Spleen (tissue), 11 donors: Measurements from ENCODE around the gene ADGRV1. TPM values are rescaled to one million over a fixed set of nuclear protein-coding genes. Genes with fewer than 3 reads are reported as not detected.

Experiments used
- DNase-seq: peaks from one replicate; pipeline ENCODE4 v3.0.0-alpha.2; 2020
- H3K27ac ChIP-seq, 8 donors: fragments of 200-600 bp; sonication (generic) in 7 of 8; 1 replicate in 4 of 8; 2 replicates in 4 of 8; pipeline versions ENCODE4 v1.5.0 to v1.8.0; 2016 to 2021; ENCODE audit warnings: inconsistent platforms in 4 of 8, mild to moderate bottlenecking in 4 of 8, moderate library complexity in 1 of 8
- H3K27me3 ChIP-seq, 7 donors: fragments of 200-600 bp; sonication (generic) in 6 of 7; replicated peaks in 1 of 7; 1 replicate in 4 of 7; 2 replicates in 3 of 7; pipeline versions ENCODE4 v1.5.0 to v1.8.0; 2016 to 2021; ENCODE audit warnings: inconsistent platforms in 3 of 7, mild to moderate bottlenecking in 1 of 7
- H3K36me3 ChIP-seq, 6 donors: fragments of 200-600 bp; sonication (generic) in 5 of 6; 1 replicate in 4 of 6; 2 replicates in 2 of 6; pipeline versions ENCODE4 v1.5.0 to v1.8.0; 2016 to 2021; ENCODE audit warnings: inconsistent platforms in 2 of 6
- H3K4me1 ChIP-seq, 6 donors: fragments of 200-600 bp; sonication (generic) in 5 of 6; 1 replicate in 3 of 6; 2 replicates in 3 of 6; pipeline versions ENCODE4 v1.5.0 to v1.8.0; 2016 to 2021; ENCODE audit warnings: inconsistent platforms in 3 of 6
- H3K4me3 ChIP-seq, 8 donors: fragments of 200-600 bp; sonication (generic) in 7 of 8; 1 replicate in 4 of 8; 2 replicates in 4 of 8; pipeline versions ENCODE4 v1.5.0 to v1.8.0; 2016 to 2021; ENCODE audit warnings: inconsistent platforms in 4 of 8, mild to moderate bottlenecking in 4 of 8, moderate library complexity in 2 of 8
- H3K9me3 ChIP-seq, 8 donors: fragments of 200-600 bp; sonication (generic) in 7 of 8; 1 replicate in 4 of 8; 2 replicates in 4 of 8; pipeline versions ENCODE4 v1.5.0 to v1.8.0; 2016 to 2021; ENCODE audit warnings: inconsistent platforms in 4 of 8
- POLR2A ChIP-seq, 3 donors: fragments of 450-650 bp; IDR thresholded peaks; one replicate each; pipeline ENCODE4 v1.5.1; 2017; ENCODE audit warnings: antibody characterized with exemption in 3 of 3, mild to moderate bottlenecking in 1 of 3
- POLR2AphosphoS5 ChIP-seq, 3 donors: sonication (generic); formaldehyde crosslinking; IDR thresholded peaks; one replicate each; pipeline ENCODE4 v1.5.1; 2017; ENCODE audit warnings: antibody characterized with exemption in 3 of 3
- WGBS, 5 donors: extraction: QIAGEN DNeasy Blood & Tissue Kit in 3 of 5; methylation state at CpG; one replicate each; pipeline versions ENCODE4 v1.1.5 to v1.1.7; 2013 to 2018; 5-methylcytosine and 5-hydroxymethylcytosine counted together
- intact Hi-C: fragments of 100-400 bp; cut with DNase I; formaldehyde crosslinking; loops from one replicate; pipeline ENCODE4 v1.15.0; 2023; ENCODE audit warnings: low total_unique reads
- polyA plus RNA-seq, 3 donors: library from polyadenylated mRNA; stranded (reverse); fragments of 200-250 nt; gene quantifications; one replicate each; pipeline ENCODE4 v1.2.1, GENCODE V29; 2013
- total RNA-seq, 7 donors: library from RNA; depleted of rRNA in 3 of 7; stranded (reverse); fragments of >200 nt in 3 of 7; fragmentation: NEBNext Ultra II Directional in 4 of 7; extraction: Animal tissue kit (Norgen Biotek cat#: 25700) in 4 of 7; gene quantifications; one replicate each; pipeline versions ENCODE4 v1.1.0 to v1.2.1, GENCODE V29; 2016 to 2021
- TF ChIP-seq, protein P1 (sequence below), 11 experiments: fragments of 200-600 bp in 7 of 11; fragments of 450-650 bp in 4 of 11; sonication (generic) in 4 of 11; IDR thresholded peaks in 8 of 11; conservative IDR thresholded peaks in 3 of 11; 1 replicate in 7 of 11; 2 replicates in 4 of 11; pipeline versions ENCODE4 v1.4.0 to v1.8.0; 2016 to 2021; ENCODE audit warnings: antibody characterized with exemption in 11 of 11, inconsistent platforms in 4 of 11, mild to moderate bottlenecking in 1 of 11
- donor health status: healthy with polysubstance abuse.
- donor health status: DM: no; HTN: no; CAD: no; lungs with moderate emphysema.
- donor health status: DM: no; HTN: no; CAD: no.
- donor health status: Bipolar disorder and iron deficiency.
- donor health status: healthy.
- donor health status: DM: no; HTN: no; CAD: no.
- donor health status: DM: yes; HTN: yes; CAD: no.

ADGRV1 gene
- total and polyA plus RNA-seq, 10 donors = 0.08 to 0.69 (median 0.28) TPM; not detected in 3

DNA sequence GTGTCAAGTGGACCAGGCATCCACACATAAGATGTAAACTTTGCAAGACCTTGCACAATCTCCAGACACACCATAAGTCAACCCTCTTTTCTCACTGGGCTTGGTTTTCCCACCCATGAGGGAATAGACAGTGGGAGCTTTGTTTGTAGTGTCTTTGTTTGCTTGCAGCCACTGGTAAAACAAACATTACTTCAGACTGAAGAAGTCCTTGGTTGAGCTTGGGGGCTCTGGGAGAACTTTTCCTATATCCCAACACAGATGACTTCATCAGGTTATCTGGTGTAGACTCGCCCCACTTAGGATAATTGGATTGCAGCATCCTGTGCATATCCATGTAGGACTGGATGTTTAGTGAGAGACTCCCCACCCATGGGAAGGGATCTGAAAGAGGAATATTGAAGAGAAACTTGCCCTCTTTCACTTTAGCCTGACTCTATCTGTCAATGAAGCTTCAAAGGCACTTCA is 11.5 kb upstream of the ADGRV1 start:
- WGBS, 5 donors = 67 to 93% (median 88%) methylated on average over 1 of the region's 1 CpG
- H3K27me3 ChIP-seq = peaks cover 0 to 56% (median 0%) of the 10 kb centered on the region in 7 donors
- peaks cover 0 to 5% (median 0%) of the 10 kb centered on the region in 6 donors for H3K4me1 ChIP-seq
- no peak for DNase-seq
- no peaks in the 10 kb centered on the region for H3K9me3 ChIP-seq
- TF ChIP-seq, protein P1, sequence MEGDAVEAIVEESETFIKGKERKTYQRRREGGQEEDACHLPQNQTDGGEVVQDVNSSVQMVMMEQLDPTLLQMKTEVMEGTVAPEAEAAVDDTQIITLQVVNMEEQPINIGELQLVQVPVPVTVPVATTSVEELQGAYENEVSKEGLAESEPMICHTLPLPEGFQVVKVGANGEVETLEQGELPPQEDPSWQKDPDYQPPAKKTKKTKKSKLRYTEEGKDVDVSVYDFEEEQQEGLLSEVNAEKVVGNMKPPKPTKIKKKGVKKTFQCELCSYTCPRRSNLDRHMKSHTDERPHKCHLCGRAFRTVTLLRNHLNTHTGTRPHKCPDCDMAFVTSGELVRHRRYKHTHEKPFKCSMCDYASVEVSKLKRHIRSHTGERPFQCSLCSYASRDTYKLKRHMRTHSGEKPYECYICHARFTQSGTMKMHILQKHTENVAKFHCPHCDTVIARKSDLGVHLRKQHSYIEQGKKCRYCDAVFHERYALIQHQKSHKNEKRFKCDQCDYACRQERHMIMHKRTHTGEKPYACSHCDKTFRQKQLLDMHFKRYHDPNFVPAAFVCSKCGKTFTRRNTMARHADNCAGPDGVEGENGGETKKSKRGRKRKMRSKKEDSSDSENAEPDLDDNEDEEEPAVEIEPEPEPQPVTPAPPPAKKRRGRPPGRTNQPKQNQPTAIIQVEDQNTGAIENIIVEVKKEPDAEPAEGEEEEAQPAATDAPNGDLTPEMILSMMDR (IDR thresholded peaks at IDR 0.05 in 8 of 11, conservative IDR thresholded peaks at IDR 0.05 in 3 of 11) = no peak
- no peak for TF ChIP-seq POLR2A (IDR thresholded peaks at IDR 0.05)
- no peak for TF ChIP-seq POLR2AphosphoS5 (IDR thresholded peaks at IDR 0.05)
- no peaks in the 10 kb centered on the region for H3K36me3 ChIP-seq
- intact Hi-C loops = no loop called here
- H3K27ac ChIP-seq = no peak overlapping the region
- no peak overlapping the region for H3K4me3 ChIP-seq

DNA sequence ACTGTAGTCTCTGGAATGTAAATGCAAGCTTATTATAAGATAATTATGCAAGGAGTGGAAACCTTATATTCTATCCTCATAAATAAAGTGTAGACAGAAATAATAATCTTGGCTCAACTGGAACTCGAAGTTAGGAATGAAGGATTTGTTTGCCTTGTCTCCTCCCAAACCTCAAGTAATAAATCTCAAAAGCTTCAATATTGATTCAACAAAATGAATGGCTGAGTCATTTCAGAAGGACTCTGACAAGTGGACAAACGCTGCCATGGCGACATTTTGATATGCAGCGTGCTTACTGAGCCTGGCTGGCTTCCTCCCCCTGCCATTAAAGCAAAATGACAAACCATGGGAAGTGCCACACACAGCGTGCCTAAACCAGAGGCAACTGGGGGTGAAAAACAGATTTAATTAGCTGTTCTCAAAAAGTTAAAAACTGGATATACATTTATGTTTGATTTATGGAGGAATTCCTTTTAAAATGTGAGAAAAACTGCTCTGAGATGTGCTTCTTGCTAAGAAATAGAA is 10.5 kb upstream of the ADGRV1 start:
- H3K4me1 ChIP-seq = peaks cover 0 to 5% (median 0%) of the 10 kb centered on the region in 6 donors
- no peak for DNase-seq
- peaks cover 0 to 54% (median 0%) of the 10 kb centered on the region in 7 donors for H3K27me3 ChIP-seq
- H3K4me3 ChIP-seq = no peak overlapping the region
- no peaks in the 10 kb centered on the region for H3K36me3 ChIP-seq
- H3K27ac ChIP-seq = no peak overlapping the region
- intact Hi-C loops = no loop called here
- WGBS, 5 donors = 52 to 82% (median 64%) methylated on average over 5 of the region's 5 CpGs
- TF ChIP-seq POLR2AphosphoS5 (IDR thresholded peaks at IDR 0.05) (no peak), POLR2A (IDR thresholded peaks at IDR 0.05) (no peak)
- TF ChIP-seq, protein P1 (IDR thresholded peaks at IDR 0.05 in 8 of 11, conservative IDR thresholded peaks at IDR 0.05 in 3 of 11) = no peak
- H3K9me3 ChIP-seq = no peaks in the 10 kb centered on the region

DNA sequence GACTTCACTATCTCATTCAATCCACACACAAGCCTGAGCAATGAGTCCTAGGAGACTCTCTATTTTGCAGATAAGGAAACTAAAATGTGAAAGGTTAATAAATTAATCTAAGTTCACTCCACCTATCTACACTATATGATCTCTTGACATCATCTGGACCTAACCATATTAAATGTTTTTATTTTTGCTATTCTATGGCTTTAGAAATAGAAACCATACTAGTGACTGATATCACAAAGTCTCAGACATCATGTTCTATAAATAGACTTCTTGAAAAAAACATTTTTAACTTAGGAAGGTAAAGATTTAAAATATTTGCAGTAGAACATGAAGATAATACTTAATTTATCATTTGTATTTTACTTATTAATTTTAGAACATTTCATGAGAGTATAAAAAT is 9.4 kb upstream of the ADGRV1 start:
- intact Hi-C loops = no loop called here
- TF ChIP-seq POLR2A (IDR thresholded peaks at IDR 0.05) = no peak
- no peak for TF ChIP-seq POLR2AphosphoS5 (IDR thresholded peaks at IDR 0.05)
- TF ChIP-seq, protein P1 (IDR thresholded peaks at IDR 0.05 in 8 of 11, conservative IDR thresholded peaks at IDR 0.05 in 3 of 11) = no peak

DNA sequence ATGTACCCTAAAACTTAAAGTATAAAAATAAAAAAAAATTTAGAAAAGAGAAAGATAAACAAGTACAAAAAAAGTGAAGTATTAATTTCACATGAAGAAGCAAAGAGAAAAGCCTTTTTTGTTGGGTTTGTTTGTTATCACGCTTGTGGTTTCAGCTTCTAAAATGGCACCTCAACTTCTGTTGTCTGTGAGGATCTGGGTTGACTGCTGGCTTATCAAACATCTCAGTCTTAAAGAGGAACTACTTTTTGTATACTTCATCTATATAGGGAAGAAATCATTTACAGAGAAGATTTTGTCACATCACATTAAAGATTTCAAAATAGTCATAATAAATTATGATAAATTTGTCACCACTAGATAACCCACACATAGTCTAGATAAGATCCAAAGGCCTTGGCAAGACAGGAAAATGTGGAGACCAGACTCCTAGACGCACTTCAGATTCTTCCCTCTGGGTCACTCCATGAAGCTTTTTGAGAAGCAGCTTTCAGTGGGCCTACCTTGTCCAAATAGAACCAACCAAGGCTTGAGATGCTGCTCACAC is 8.8 kb upstream of the ADGRV1 start:
- H3K9me3 ChIP-seq = no peaks in the 10 kb centered on the region
- H3K4me3 ChIP-seq = no peak overlapping the region
- H3K27me3 ChIP-seq = peaks cover 0 to 57% (median 0%) of the 10 kb centered on the region in 7 donors
- peaks cover 0 to 5% (median 0%) of the 10 kb centered on the region in 6 donors for H3K4me1 ChIP-seq
- WGBS, 5 donors = 40 to 69% (median 62%) methylated on average over 2 of the region's 2 CpGs
- H3K36me3 ChIP-seq = no peaks in the 10 kb centered on the region
- intact Hi-C loops = no loop called here
- no peak for DNase-seq
- TF ChIP-seq, protein P1 (IDR thresholded peaks at IDR 0.05 in 8 of 11, conservative IDR thresholded peaks at IDR 0.05 in 3 of 11) = no peak
- no peak overlapping the region for H3K27ac ChIP-seq

More for the DNA sequence above, 9.4 kb upstream of the ADGRV1 start:
- Histone ChIP-seq H3K27ac (no peak overlapping the region), H3K36me3 (no peaks in the 10 kb centered on the region), H3K4me3 (no peak overlapping the region), H3K27me3 (peaks cover 0 to 57% (median 0%) of the 10 kb centered on the region in 7 donors), H3K9me3 (no peaks in the 10 kb centered on the region), H3K4me1 (peaks cover 0 to 5% (median 0%) of the 10 kb centered on the region in 6 donors)
- DNase-seq = no peak
